ENCODE results near the gene CHST11. TPM values are rescaled to one million over a fixed set of nuclear protein-coding genes. Genes with fewer than 3 reads are reported as not detected.

Gene CHST11
- total RNA-seq, 2 donors from 2014 or later = 4.6 to 14.5 TPM

- H3K9me3 ChIP-seq = no peaks in the 10 kb centered on the region
- intact Hi-C loops (cut with DNase I) = no loop called here
- WGBS, 2 donors = 97 to 98% methylated on average over 5 of the region's 5 CpGs
- TF ChIP-seq POLR2A (IDR thresholded peaks at IDR 0.05) (no peak), CTCF (IDR thresholded peaks at IDR 0.05) (no peak)
- no peaks in the 10 kb centered on the region for H3K27me3 ChIP-seq
- DNase-seq (no peak), ATAC-seq (no peak)
- no peaks in the 10 kb centered on the region for H3K36me3 ChIP-seq (replicated peaks in 1 of 2; ENCODE audit: insufficient read depth in 1 of 2, low read depth in 2 of 2)
- no peak overlapping the region for H3K4me3 ChIP-seq
- peaks cover 34% of the 10 kb centered on the region for H3K4me1 ChIP-seq
- H3K27ac ChIP-seq = no peak overlapping the region
Observed at GRCh38 chr12:104502217-104502616, 45.5 kb downstream of the CHST11 start.

GRCh38 chr12:104502638-104503037, 45.9 kb downstream of the CHST11 start:
- 77 to 82% methylated on average over 6 of the region's 6 CpGs for WGBS, 2 donors
- H3K4me1 ChIP-seq = peaks cover 35% of the 10 kb centered on the region
- intact Hi-C loops (cut with DNase I) = no loop called here

GRCh38 chr12:104503191-104503590, 46.4 kb downstream of the CHST11 start:
- ATAC-seq (no peak), DNase-seq (no peak)
- no peaks in the 10 kb centered on the region for H3K27me3 ChIP-seq
- intact Hi-C loops (cut with DNase I) = no loop called here
- H3K9me3 ChIP-seq = no peaks in the 10 kb centered on the region
- no peak overlapping the region for H3K4me3 ChIP-seq
- TF ChIP-seq POLR2A (IDR thresholded peaks at IDR 0.05) (no peak), CTCF (IDR thresholded peaks at IDR 0.05) (no peak)
- no peaks in the 10 kb centered on the region for H3K36me3 ChIP-seq (replicated peaks in 1 of 2; ENCODE audit: insufficient read depth in 1 of 2, low read depth in 2 of 2)
- 88 to 98% methylated on average over 4 of the region's 4 CpGs for WGBS, 2 donors
- H3K27ac ChIP-seq = no peak overlapping the region
- H3K4me1 ChIP-seq = peaks cover 35% of the 10 kb centered on the region

More at GRCh38 chr12:104502638-104503037, 45.9 kb downstream of the CHST11 start:
- no peak for DNase-seq
- no peak overlapping the region for H3K4me3 ChIP-seq
- no peak for ATAC-seq
- H3K36me3 ChIP-seq (replicated peaks in 1 of 2; ENCODE audit: insufficient read depth in 1 of 2, low read depth in 2 of 2) = no peaks in the 10 kb centered on the region
- H3K27me3 ChIP-seq = no peaks in the 10 kb centered on the region
- no peaks in the 10 kb centered on the region for H3K9me3 ChIP-seq
- no peak overlapping the region for H3K27ac ChIP-seq
- TF ChIP-seq CTCF (IDR thresholded peaks at IDR 0.05) (no peak), POLR2A (IDR thresholded peaks at IDR 0.05) (no peak)

- Histone ChIP-seq H3K4me1 (peaks cover 35% of the 10 kb centered on the region), H3K27me3 (no peaks in the 10 kb centered on the region), H3K27ac (no peak overlapping the region), H3K9me3 (no peaks in the 10 kb centered on the region), H3K4me3 (no peak overlapping the region), H3K36me3 (replicated peaks in 1 of 2; ENCODE audit: insufficient read depth in 1 of 2, low read depth in 2 of 2) (no peaks in the 10 kb centered on the region)
- TF ChIP-seq POLR2A (IDR thresholded peaks at IDR 0.05) (no peak), CTCF (IDR thresholded peaks at IDR 0.05) (no peak)
- 90 to 95% methylated on average over 7 to 9 of the region's 9 CpGs for WGBS, 2 donors
- ATAC-seq = no peak
- intact Hi-C loops (cut with DNase I) = no loop called here
- DNase-seq = no peak
Observed at GRCh38 chr12:104504146-104504545, 47.4 kb downstream of the CHST11 start.

- H3K27me3 ChIP-seq = no peaks in the 10 kb centered on the region
- no peak overlapping the region for H3K27ac ChIP-seq
- H3K36me3 ChIP-seq (replicated peaks in 1 of 2; ENCODE audit: insufficient read depth in 1 of 2, low read depth in 2 of 2) = no peaks in the 10 kb centered on the region
- H3K9me3 ChIP-seq = no peaks in the 10 kb centered on the region
- WGBS, 2 donors = 39 to 50% methylated on average over 5 to 7 of the region's 7 CpGs
- intact Hi-C loops (cut with DNase I) = no loop called here
- H3K4me3 ChIP-seq = no peak overlapping the region
- peaks cover 35% of the 10 kb centered on the region for H3K4me1 ChIP-seq
- DNase-seq (no peak), ATAC-seq (no peak)
- TF ChIP-seq POLR2A (IDR thresholded peaks at IDR 0.05) (no peak), CTCF (IDR thresholded peaks at IDR 0.05) (no peak)
Observed at GRCh38 chr12:104505095-104505818, 48.5 kb downstream of the CHST11 start.
